ELR (cell line): ENCODE data around the gene STIL.
A peak's percentile ranks its signal among the peaks of the same experiment; 100 is the strongest.

Experiments used
- DNase-seq: peaks from one replicate; pipeline ENCODE4 v3.0.0-alpha.2; 2015; ENCODE audit warnings: low read depth

STIL gene

GRCh38 chr1:47235241-47235681 lies 78.7 kb downstream of the STIL start:
- no peak for DNase-seq

- DNase-seq = no peak
Observed at GRCh38 chr1:47233186-47233585, 80.8 kb downstream of the STIL start.

- no peak for DNase-seq
Observed at GRCh38 chr1:47232187-47232874, 81.6 kb downstream of the STIL start, which contains the start of gene TAL1. Gene TAL1 (minus strand): TSS chr1:47232225. CDS start chr1:47225888, 6,337 bp downstream.

- DNase-seq = peak; percentile 22
Observed at GRCh38 chr1:47231301-47232186, 82.4 kb downstream of the STIL start.

GRCh38 chr1:47230692-47231300 lies 83.2 kb downstream of the STIL start:
- DNase-seq = no peak

GRCh38 chr1:47229886-47230691 lies 83.9 kb downstream of the STIL start:
- no peak for DNase-seq

- no peak for DNase-seq
Observed at GRCh38 chr1:47229031-47229885, 84.7 kb downstream of the STIL start.

GRCh38 chr1:47228644-47229030 lies 85.3 kb downstream of the STIL start:
- no peak for DNase-seq

- no peak for DNase-seq
Observed at GRCh38 chr1:47227341-47228232, 86.4 kb downstream of the STIL start.

- DNase-seq = no peak
Observed at GRCh38 chr1:47226839-47227215, 87.1 kb downstream of the STIL start.

- no peak for DNase-seq
Observed at GRCh38 chr1:47226121-47226838, 87.7 kb downstream of the STIL start.

- DNase-seq = no peak
Observed at GRCh38 chr1:47225430-47226100, 88.4 kb downstream of the STIL start.

GRCh38 chr1:47224676-47225399 lies 89.1 kb downstream of the STIL start:
- no peak for DNase-seq

GRCh38 chr1:47223921-47224675 lies 89.8 kb downstream of the STIL start:
- DNase-seq = no peak

- no peak for DNase-seq
Observed at GRCh38 chr1:47223174-47223920, 90.6 kb downstream of the STIL start.

GRCh38 chr1:47222476-47222875 lies 91.5 kb downstream of the STIL start:
- DNase-seq = no peak
